Activated T-cell treated with anti-CD3 and anti-CD28 coated beads, Interleukin-2, amount 50 U/mL, for 4 hours (primary cell): Measurements from ENCODE around the gene SUGP1. TPM values are rescaled to one million over a fixed set of nuclear protein-coding genes. Genes with fewer than 3 reads are reported as not detected.
"Not testable (repeated sequence)": the region's sequence is repeated elsewhere in the genome, so short reads cannot be mapped to it uniquely, and the experiment has no call there.

ENCODE experiments used
- ATAC-seq, 2 donors: fragments of 200-7000 bp; cut with Tn5 transposase; one replicate each; pipeline ENCODE4 v1.10.0; 2021
- DNase-seq: peaks from one replicate; pipeline ENCODE4 v3.0.0-alpha.2; 2020
- H3K27me3 Mint-ChIP-seq: one replicate; pipeline ENCODE4 v1.8.0; 2021; ENCODE audit warnings: low read depth, mixed read lengths
- H3K36me3 Mint-ChIP-seq: one replicate; pipeline ENCODE4 v1.8.0; 2022; ENCODE audit warnings: mixed read lengths; ENCODE audit not compliant: insufficient read depth
- H3K4me1 Mint-ChIP-seq: one replicate; pipeline ENCODE4 v1.8.0; 2021; ENCODE audit warnings: low read depth, mixed read lengths
- H3K4me3 Mint-ChIP-seq: one replicate; pipeline ENCODE4 v1.8.0; 2021; ENCODE audit warnings: mild to moderate bottlenecking, moderate library complexity, mixed read lengths
- H3K9me3 Mint-ChIP-seq: one replicate; pipeline ENCODE4 v1.8.0; 2021; ENCODE audit warnings: mixed read lengths
- total RNA-seq, 3 donors: library from RNA; stranded (reverse); gene quantifications; one replicate each; pipeline ENCODE4 v1.2.1, GENCODE V29; 2021

Gene SUGP1, protein sequence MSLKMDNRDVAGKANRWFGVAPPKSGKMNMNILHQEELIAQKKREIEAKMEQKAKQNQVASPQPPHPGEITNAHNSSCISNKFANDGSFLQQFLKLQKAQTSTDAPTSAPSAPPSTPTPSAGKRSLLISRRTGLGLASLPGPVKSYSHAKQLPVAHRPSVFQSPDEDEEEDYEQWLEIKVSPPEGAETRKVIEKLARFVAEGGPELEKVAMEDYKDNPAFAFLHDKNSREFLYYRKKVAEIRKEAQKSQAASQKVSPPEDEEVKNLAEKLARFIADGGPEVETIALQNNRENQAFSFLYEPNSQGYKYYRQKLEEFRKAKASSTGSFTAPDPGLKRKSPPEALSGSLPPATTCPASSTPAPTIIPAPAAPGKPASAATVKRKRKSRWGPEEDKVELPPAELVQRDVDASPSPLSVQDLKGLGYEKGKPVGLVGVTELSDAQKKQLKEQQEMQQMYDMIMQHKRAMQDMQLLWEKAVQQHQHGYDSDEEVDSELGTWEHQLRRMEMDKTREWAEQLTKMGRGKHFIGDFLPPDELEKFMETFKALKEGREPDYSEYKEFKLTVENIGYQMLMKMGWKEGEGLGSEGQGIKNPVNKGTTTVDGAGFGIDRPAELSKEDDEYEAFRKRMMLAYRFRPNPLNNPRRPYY
- 10 to 100 TPM; 54.8 to 61.8 (median 61.3) TPM for total RNA-seq

- Mint-ChIP-seq H3K4me3 (peak within 1 kb of the TSS; percentile 95), H3K36me3 (peaks cover 14% of the 10 kb centered on the region), H3K9me3 (no peaks in the 10 kb centered on the region), H3K27me3 (no peaks in the 10 kb centered on the region), H3K4me1 (peaks cover 36% of the 10 kb centered on the region)
- DNase-seq (peak; percentile 85), ATAC-seq (peak; percentile 93 to 94)
These were observed at the start of gene SUGP1, which contains the start of gene MAU2 for GRCh38 chr19:19320361-19321140. SUGP1 (minus strand) TSS chr19:19320509; CDS start chr19:19320496, 13 bp downstream. MAU2 (plus strand) TSS chr19:19320829; CDS start chr19:19320860, 31 bp downstream.

DNA sequence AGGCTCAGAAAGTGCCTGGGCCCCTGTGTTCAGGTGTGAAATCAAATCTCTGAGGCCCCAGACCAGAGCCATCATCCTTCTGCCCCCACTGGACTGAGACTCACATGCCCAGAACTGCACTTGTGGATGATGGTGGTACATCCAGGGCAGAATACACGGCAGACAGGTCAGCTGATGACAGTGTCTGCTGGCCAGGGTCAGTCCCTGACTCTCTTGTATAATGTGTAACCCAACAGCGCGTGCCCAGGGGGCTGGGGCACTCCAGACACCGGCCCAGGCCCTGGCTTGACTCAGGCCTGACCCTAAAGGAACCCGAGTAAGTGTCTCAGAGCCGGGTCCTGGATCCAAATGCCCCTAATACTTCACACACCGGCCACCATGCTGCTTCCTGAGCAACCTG is 47.8 kb upstream of the SUGP1 start:
- no peaks in the 10 kb centered on the region for H3K36me3 Mint-ChIP-seq
- ATAC-seq, result no peak
- H3K4me1 Mint-ChIP-seq, result peaks cover 20% of the 10 kb centered on the region
- H3K4me3 Mint-ChIP-seq, result no peak overlapping the region
- no peak for DNase-seq
- no peaks in the 10 kb centered on the region for H3K9me3 Mint-ChIP-seq
- no peaks in the 10 kb centered on the region for H3K27me3 Mint-ChIP-seq

- Mint-ChIP-seq H3K27me3 (no peaks in the 10 kb centered on the region), H3K4me1 (peaks cover 19% of the 10 kb centered on the region), H3K4me3 (no peak overlapping the region), H3K9me3 (no peaks in the 10 kb centered on the region), H3K36me3 (no peaks in the 10 kb centered on the region)
- ATAC-seq, result peak; percentile 92 to 94
- peak; percentile 66 for DNase-seq
These were observed 46.4 kb upstream of the SUGP1 start for GRCh38 chr19:19366434-19367396.

DNA sequence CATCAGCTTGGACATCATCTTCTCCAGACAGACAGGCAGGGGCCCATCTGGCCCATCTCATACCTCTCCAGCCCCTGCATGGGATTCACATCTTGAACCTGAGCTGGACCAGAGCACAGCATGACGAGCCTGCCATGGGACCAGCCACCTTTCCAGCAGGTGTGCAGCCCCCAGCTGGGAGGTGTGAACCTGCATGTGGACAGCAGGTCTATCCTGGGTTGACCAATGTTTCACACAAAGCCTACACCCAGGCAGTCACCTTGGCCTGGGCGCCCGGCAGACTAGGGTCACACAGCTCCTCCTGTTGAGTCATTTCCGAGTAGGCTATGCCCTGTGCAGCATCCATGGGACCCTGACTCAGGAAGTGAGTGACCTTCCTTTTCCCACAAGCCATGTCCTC is 41.8 kb upstream of the SUGP1 start:
- Mint-ChIP-seq H3K4me1 (peaks cover 40% of the 10 kb centered on the region), H3K9me3 (no peaks in the 10 kb centered on the region), H3K4me3 (no peak overlapping the region), H3K36me3 (peaks cover 5% of the 10 kb centered on the region), H3K27me3 (no peaks in the 10 kb centered on the region)
- ATAC-seq (no peak), DNase-seq (no peak)

DNA sequence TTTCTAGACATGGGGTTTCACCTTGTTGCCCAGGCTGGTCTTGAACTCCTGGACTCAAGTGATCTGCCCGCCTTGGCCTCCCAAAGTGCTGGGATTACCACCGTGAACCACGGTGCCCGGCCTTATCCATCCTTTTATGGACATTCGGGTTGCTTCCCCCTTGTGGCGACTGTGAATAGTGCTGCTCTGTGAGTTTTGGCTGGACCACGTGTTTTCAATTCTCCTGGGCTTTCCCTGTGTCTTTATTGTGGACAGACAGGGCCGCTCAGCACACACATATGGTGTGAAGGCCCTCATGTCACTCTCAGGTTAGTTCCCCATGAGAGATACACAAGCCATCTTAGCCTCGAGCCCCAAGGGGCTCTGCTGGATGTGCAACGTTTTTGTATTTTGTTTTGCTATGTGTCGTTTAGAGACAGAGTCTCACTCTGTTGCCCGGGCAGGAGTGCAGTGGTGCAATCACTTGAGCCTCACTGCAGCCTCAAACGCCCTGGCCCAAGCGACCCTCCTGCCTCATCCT is 40.8 kb upstream of the SUGP1 start:
- Mint-ChIP-seq H3K4me1 (peaks cover 35% of the 10 kb centered on the region), H3K4me3 (peak overlapping the region; percentile 8), H3K27me3 (no peaks in the 10 kb centered on the region), H3K36me3 (peaks cover 5% of the 10 kb centered on the region), H3K9me3 (no peaks in the 10 kb centered on the region)
- DNase-seq (peak; percentile 58), ATAC-seq (peak; percentile 81 to 85)

DNA sequence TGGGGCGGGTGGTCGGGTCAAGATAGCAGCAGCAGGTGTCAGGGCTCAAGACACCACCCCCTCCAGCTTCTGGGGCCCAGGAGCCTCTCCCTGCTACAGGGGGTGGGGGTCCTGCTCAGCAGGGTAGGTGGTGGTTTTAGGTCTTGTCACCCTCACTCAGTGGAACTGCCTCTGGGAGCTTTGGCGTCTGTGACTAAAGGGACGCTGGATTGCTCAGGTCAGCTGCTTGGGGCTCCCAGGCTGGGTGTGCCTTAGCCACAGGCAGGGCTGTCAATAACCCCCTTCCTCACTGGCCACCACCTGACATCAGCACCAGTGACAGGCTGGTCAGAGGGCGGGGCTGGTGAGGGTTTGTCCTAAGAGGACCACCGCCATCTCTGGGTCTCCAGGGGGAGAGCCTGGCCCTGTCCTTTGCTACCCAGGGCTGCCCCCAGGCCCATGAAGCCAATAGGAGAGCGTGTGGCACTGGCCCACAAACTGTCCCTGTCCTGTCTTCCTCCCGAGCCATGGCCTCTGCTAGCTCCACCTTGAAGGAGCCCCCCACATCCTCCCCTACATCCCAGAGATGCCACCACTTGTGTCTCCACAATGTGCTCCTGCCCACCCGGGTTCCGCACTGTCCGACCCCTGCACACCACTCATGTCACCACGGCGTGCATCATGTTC is 36.7 kb upstream of the SUGP1 start:
- no peak for DNase-seq
- H3K9me3 Mint-ChIP-seq, result no peaks in the 10 kb centered on the region

DNA sequence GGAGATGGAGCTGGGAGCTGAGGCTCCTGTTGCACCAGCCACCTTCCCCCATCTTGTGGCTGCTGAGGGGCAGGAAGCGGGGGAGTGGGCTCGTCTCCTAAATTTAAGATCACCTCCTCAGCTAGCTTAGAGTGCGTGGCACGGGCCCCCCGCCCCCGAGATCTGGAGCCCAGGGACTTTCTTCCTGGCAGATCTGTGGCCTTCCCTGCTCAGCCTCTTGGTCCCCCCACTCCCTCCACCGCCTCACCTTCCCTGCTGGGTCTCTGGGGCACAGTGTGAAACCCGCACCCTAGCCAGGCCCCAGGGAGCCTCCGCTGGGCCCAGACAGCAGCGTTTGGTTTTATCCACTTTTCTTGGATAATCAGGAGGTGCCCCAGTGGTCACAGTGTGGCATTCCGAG is 36.2 kb upstream of the SUGP1 start:
- H3K27me3 Mint-ChIP-seq, result no peaks in the 10 kb centered on the region
- no peak overlapping the region for H3K4me3 Mint-ChIP-seq
- ATAC-seq, result no peak
- no peaks in the 10 kb centered on the region for H3K9me3 Mint-ChIP-seq
- DNase-seq, result no peak
- peaks cover 12% of the 10 kb centered on the region for H3K36me3 Mint-ChIP-seq
- peaks cover 21% of the 10 kb centered on the region for H3K4me1 Mint-ChIP-seq

More for the DNA sequence above, 36.7 kb upstream of the SUGP1 start:
- Mint-ChIP-seq H3K4me1 (peaks cover 23% of the 10 kb centered on the region), H3K36me3 (peaks cover 10% of the 10 kb centered on the region), H3K27me3 (no peaks in the 10 kb centered on the region), H3K4me3 (no peak overlapping the region)
- ATAC-seq, result no peak

DNA sequence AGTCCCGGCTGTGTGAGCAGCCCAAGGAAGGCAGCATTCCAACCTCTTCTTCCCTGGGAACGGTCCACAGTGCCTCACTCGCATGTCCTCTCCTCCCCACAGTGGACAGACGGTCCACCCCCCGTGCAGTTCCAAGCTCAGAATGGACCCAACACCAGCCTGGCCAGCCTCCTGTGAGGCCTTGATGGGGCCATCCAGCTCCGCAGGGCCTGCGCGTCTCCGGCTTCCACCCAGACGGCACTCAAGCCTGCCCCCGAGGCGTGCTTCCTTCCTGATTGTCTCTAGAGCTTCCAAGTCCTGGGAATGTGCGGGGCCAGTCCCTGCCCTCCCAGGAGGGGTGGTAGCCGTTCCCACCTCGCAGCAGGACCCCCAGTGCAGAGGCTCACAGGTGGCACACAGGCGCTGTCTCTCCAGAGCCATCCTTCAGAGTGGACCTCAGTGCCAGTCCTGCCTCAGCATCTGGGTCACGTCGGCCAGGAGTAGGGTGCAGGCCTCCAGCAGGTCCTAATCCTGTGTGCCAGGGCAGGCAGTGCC is 35.4 kb upstream of the SUGP1 start:
- H3K36me3 Mint-ChIP-seq, result peaks cover 12% of the 10 kb centered on the region
- H3K4me1 Mint-ChIP-seq, result peaks cover 15% of the 10 kb centered on the region
- ATAC-seq, result no peak
- no peaks in the 10 kb centered on the region for H3K9me3 Mint-ChIP-seq
- no peak for DNase-seq
- no peak overlapping the region for H3K4me3 Mint-ChIP-seq
- H3K27me3 Mint-ChIP-seq, result no peaks in the 10 kb centered on the region

- Mint-ChIP-seq H3K27me3 (no peaks in the 10 kb centered on the region), H3K9me3 (no peaks in the 10 kb centered on the region), H3K36me3 (peaks cover 12% of the 10 kb centered on the region), H3K4me3 (no peak overlapping the region), H3K4me1 (peaks cover 15% of the 10 kb centered on the region)
- ATAC-seq (no peak), DNase-seq (no peak)
These were observed 34.6 kb upstream of the SUGP1 start for GRCh38 chr19:19354932-19355331.

- no peak overlapping the region for H3K4me3 Mint-ChIP-seq
- H3K4me1 Mint-ChIP-seq, result peaks cover 15% of the 10 kb centered on the region
- peaks cover 14% of the 10 kb centered on the region for H3K36me3 Mint-ChIP-seq
- no peaks in the 10 kb centered on the region for H3K9me3 Mint-ChIP-seq
- DNase-seq, result no peak
- no peaks in the 10 kb centered on the region for H3K27me3 Mint-ChIP-seq
- no peak for ATAC-seq
These were observed 33.7 kb upstream of the SUGP1 start for GRCh38 chr19:19354007-19354406.

- Mint-ChIP-seq H3K36me3 (peaks cover 16% of the 10 kb centered on the region), H3K4me1 (peaks cover 5% of the 10 kb centered on the region), H3K4me3 (no peak overlapping the region), H3K27me3 (no peaks in the 10 kb centered on the region), H3K9me3 (no peaks in the 10 kb centered on the region)
- DNase-seq (no peak), ATAC-seq (no peak)
These were observed 32.5 kb upstream of the SUGP1 start for GRCh38 chr19:19352823-19353222.

DNA sequence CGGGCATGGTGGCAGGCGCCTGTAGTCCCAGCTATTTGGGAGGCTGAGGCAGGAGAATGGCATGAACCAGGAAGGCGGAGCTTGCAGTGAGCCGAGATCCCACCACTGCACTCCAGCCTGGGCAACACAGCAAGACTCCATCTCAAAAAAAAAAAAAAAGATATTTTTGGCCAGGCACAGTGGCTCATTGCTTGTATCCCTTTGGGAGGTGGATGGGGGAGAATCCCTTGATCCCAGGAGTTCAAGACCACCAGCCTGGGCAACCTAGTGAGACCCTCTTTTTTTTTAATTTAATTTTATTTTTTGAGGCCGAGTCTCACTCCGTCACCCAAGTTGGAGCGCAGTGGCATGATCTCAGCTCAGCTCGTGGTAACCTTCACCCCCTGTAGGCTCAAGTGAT is 30.4 kb upstream of the SUGP1 start:
- not testable (repeated sequence) for H3K4me1 Mint-ChIP-seq, H3K9me3 Mint-ChIP-seq, H3K27me3 Mint-ChIP-seq, H3K4me3 Mint-ChIP-seq, DNase-seq, ATAC-seq
- peaks cover 25% of the 10 kb centered on the region for H3K36me3 Mint-ChIP-seq

GRCh38 chr19:19349365-19349764 is 29.1 kb upstream of the SUGP1 start:
- no peaks in the 10 kb centered on the region for H3K4me1 Mint-ChIP-seq
- no peak overlapping the region for H3K4me3 Mint-ChIP-seq
- DNase-seq (no peak), ATAC-seq (no peak)
- no peaks in the 10 kb centered on the region for H3K9me3 Mint-ChIP-seq
- H3K36me3 Mint-ChIP-seq, result peaks cover 28% of the 10 kb centered on the region
- H3K27me3 Mint-ChIP-seq, result no peaks in the 10 kb centered on the region
